H1 (cell line): ENCODE measurements around the gene FMO3. TPM values are rescaled to one million over a fixed set of nuclear protein-coding genes. Genes with fewer than 3 reads are reported as not detected.

Experiments used
- CTCF ChIA-PET: fragments of 300-600 bp; sonication (Branson Sonifier 250); formaldehyde crosslinking; loops from one replicate; lab custom pipeline; 2021; ENCODE audit not compliant: partially characterized antibody; lab: Charles Lee
- POLR2A ChIA-PET: fragments of 300-600 bp; sonication (Branson Sonifier 250); formaldehyde crosslinking; loops from one replicate; lab custom pipeline; 2021; ENCODE audit warnings: inconsistent platforms; ENCODE audit not compliant: partially characterized antibody; lab: Charles Lee
- DNase-seq, 2 experiments: peaks; one replicate each; pipeline versions ENCODE4 v3.0.0 to v3.0.0-alpha.2; 2010 to 2022; ENCODE audit warnings: low spot score in 2 of 2, low read depth in 1 of 2, mixed read lengths in 1 of 2
- FAIRE-seq: peaks from 2 replicates; lab custom pipeline; 2011; peaks lifted over from hg19 to GRCh38; lab: Jason Lieb, UNC
- H2AFZ ChIP-seq: 2 replicates; pipeline ENCODE4 v1.8.1; 2012; ENCODE audit warnings: low read length, inconsistent platforms
- H2AK5ac ChIP-seq: 2 replicates; pipeline ENCODE4 v1.6.1; 2013; ENCODE audit warnings: low read depth, low read length
- H2BK120ac ChIP-seq: replicated peaks from 2 replicates; pipeline ENCODE3; 2013; ENCODE audit warnings: low read depth, low read length, inconsistent platforms
- H2BK12ac ChIP-seq: 2 replicates; pipeline ENCODE4 v1.6.1; 2013; ENCODE audit warnings: low read depth, low read length
- H2BK15ac ChIP-seq: 2 replicates; pipeline ENCODE4 v1.6.1; 2013; ENCODE audit warnings: low read length
- H2BK20ac ChIP-seq: 2 replicates; pipeline ENCODE4 v1.6.1; 2013; ENCODE audit warnings: low read length
- H2BK5ac ChIP-seq: 2 replicates; pipeline ENCODE4 v1.6.1; 2013; ENCODE audit warnings: low read depth, low read length
- H3K14ac ChIP-seq: 2 replicates; pipeline ENCODE4 v1.6.1; 2013; ENCODE audit warnings: inconsistent platforms; ENCODE audit not compliant: insufficient read length
- H3K18ac ChIP-seq: 2 replicates; pipeline ENCODE4 v1.6.1; 2013; ENCODE audit warnings: low read length; ENCODE audit errors: extremely low read depth
- H3K23ac ChIP-seq: 2 replicates; pipeline ENCODE4 v1.6.1; 2013; ENCODE audit warnings: inconsistent platforms; ENCODE audit not compliant: insufficient read length
- H3K23me2 ChIP-seq: 2 replicates; pipeline ENCODE4 v1.6.1; 2013; ENCODE audit warnings: low read depth, low read length
- H3K27ac ChIP-seq: 2 replicates; pipeline ENCODE4 v1.6.1; 2011; ENCODE audit warnings: low read depth, low read length, inconsistent platforms
- H3K27me3 ChIP-seq, 4 experiments: replicated peaks in 1 of 4; 1 replicate in 1 of 4; 2 replicates in 3 of 4; pipeline versions ENCODE4 v1.6.1 to v1.8.1; 2011 to 2013; ENCODE audit warnings: low read length in 3 of 4, mild to moderate bottlenecking in 3 of 4, inconsistent platforms in 2 of 4, mixed read lengths in 2 of 4, moderate library complexity in 1 of 4; ENCODE audit not compliant: control insufficient read depth in 3 of 4, insufficient read depth in 3 of 4; ENCODE audit errors: extremely low read depth in 1 of 4
- H3K36me3 ChIP-seq, 4 experiments: 2 replicates each; pipeline versions ENCODE4 v1.6.1 to v1.8.1; 2011 to 2013; ENCODE audit warnings: mild to moderate bottlenecking in 4 of 4, low read length in 3 of 4, moderate library complexity in 2 of 4, control low read depth in 1 of 4, inconsistent platforms in 1 of 4; ENCODE audit not compliant: insufficient read depth in 4 of 4, control insufficient read depth in 2 of 4
- H3K4ac ChIP-seq: replicated peaks from 2 replicates; pipeline ENCODE3; 2013; ENCODE audit warnings: low read length, low read depth, mixed read lengths, inconsistent platforms; ENCODE audit not compliant: insufficient read length
- H3K4me1 ChIP-seq, 4 experiments: replicated peaks in 1 of 4; 1 replicate in 1 of 4; 2 replicates in 3 of 4; pipeline versions ENCODE4 v1.6.1 to v1.8.1; 2011 to 2013; ENCODE audit warnings: low read length in 3 of 4, inconsistent platforms in 2 of 4, mixed read lengths in 1 of 4; ENCODE audit not compliant: insufficient read depth in 4 of 4, control insufficient read depth in 3 of 4
- H3K4me2 ChIP-seq, 2 experiments: 2 replicates each; pipeline versions ENCODE4 v1.6.1 to v1.8.1; 2011 to 2013; ENCODE audit warnings: low read depth in 2 of 2, low read length in 2 of 2, control low read depth in 1 of 2, inconsistent platforms in 1 of 2, mild to moderate bottlenecking in 1 of 2; ENCODE audit not compliant: insufficient read depth in 1 of 2
- H3K4me3 ChIP-seq, 4 experiments: fragments of 200-600, 300-600 bp in 1 of 4; sonication (generic), shearing (Covaris generic), sonication (Bioruptor Twin) in 1 of 4; 2 replicates each; pipeline versions ENCODE4 v1.5.1 to v1.8.1; 2011 to 2016; ENCODE audit warnings: low read length in 4 of 4, low read depth in 3 of 4, control low read depth in 2 of 4, inconsistent platforms in 2 of 4, mild to moderate bottlenecking in 2 of 4, mixed read lengths in 1 of 4, moderate library complexity in 1 of 4; ENCODE audit not compliant: insufficient read depth in 2 of 4; ENCODE audit errors: extremely low read depth in 1 of 4
- H3K56ac ChIP-seq: replicated peaks from 2 replicates; pipeline ENCODE3; 2013; ENCODE audit warnings: low read depth, mild to moderate bottlenecking, mixed read lengths, low read length, inconsistent platforms; ENCODE audit not compliant: insufficient read length
- H3K79me1 ChIP-seq: 2 replicates; pipeline ENCODE4 v1.6.1; 2013; ENCODE audit warnings: low read depth, low read length, control low read depth
- H3K79me2 ChIP-seq, 2 experiments: 2 replicates each; pipeline versions ENCODE4 v1.6.1 to v1.8.1; 2012 to 2013; ENCODE audit warnings: low read length in 2 of 2, mild to moderate bottlenecking in 2 of 2, inconsistent platforms in 1 of 2; ENCODE audit not compliant: insufficient read depth in 2 of 2, control insufficient read depth in 1 of 2
- H3K9ac ChIP-seq, 4 experiments: replicated peaks in 1 of 4; 1 replicate in 1 of 4; 2 replicates in 3 of 4; pipeline versions ENCODE4 v1.6.1 to v1.8.1; 2011 to 2013; ENCODE audit warnings: low read depth in 3 of 4, low read length in 3 of 4, control low read depth in 2 of 4, mild to moderate bottlenecking in 2 of 4, moderate library complexity in 2 of 4, inconsistent platforms in 1 of 4; ENCODE audit errors: extremely low read depth in 1 of 4
- H3K9me3 ChIP-seq, 2 experiments: 2 replicates each; pipeline versions ENCODE4 v1.6.1 to v1.8.1; 2012 to 2013; ENCODE audit warnings: mild to moderate bottlenecking in 2 of 2, moderate library complexity in 2 of 2, control low read depth in 1 of 2, inconsistent platforms in 1 of 2, low read depth in 1 of 2, low read length in 1 of 2, mixed read lengths in 1 of 2; ENCODE audit not compliant: insufficient read depth in 2 of 2
- H4K20me1 ChIP-seq, 2 experiments: replicated peaks in 1 of 2; 2 replicates each; pipeline versions ENCODE3 to v1.8.1; 2011 to 2013; ENCODE audit warnings: inconsistent platforms in 2 of 2, low read length in 2 of 2, mild to moderate bottlenecking in 1 of 2; ENCODE audit not compliant: insufficient read depth in 2 of 2, control insufficient read depth in 1 of 2
- H4K5ac ChIP-seq: 2 replicates; pipeline ENCODE4 v1.6.1; 2013; ENCODE audit warnings: low read length, low read depth, mixed read lengths, inconsistent platforms; ENCODE audit not compliant: insufficient read length
- H4K8ac ChIP-seq: 2 replicates; pipeline ENCODE4 v1.8.0; 2013; ENCODE audit warnings: mild to moderate bottlenecking, moderate library complexity, low read length, inconsistent platforms; ENCODE audit not compliant: insufficient read depth; ENCODE audit errors: extremely low read depth
- H4K91ac ChIP-seq: replicated peaks from 2 replicates; pipeline ENCODE3; 2013; ENCODE audit warnings: low read length, mixed read lengths, inconsistent platforms; ENCODE audit not compliant: insufficient read length
- BRCA1 ChIP-seq: IDR thresholded peaks from 2 replicates; pipeline ENCODE4 v1.6.1; 2012; ENCODE audit warnings: low read depth, low read length, improper control_type of control experiment
- CHD2 ChIP-seq: IDR thresholded peaks from 2 replicates; pipeline ENCODE4 v1.6.1; 2012; ENCODE audit warnings: low read length, improper control_type of control experiment
- EP300 ChIP-seq, 2 experiments: IDR thresholded peaks; 1 replicate in 1 of 2; 2 replicates in 1 of 2; pipeline ENCODE4 v1.6.1; 2011 to 2012; ENCODE audit warnings: low read depth in 2 of 2, low read length in 2 of 2, mild to moderate bottlenecking in 2 of 2, borderline replicate concordance in 1 of 2, inconsistent platforms in 1 of 2, moderate library complexity in 1 of 2
- HDAC2 ChIP-seq, 2 experiments: fragments of 300-600 bp in 1 of 2; sonication (generic) in 1 of 2; IDR thresholded peaks; 2 replicates each; pipeline ENCODE4 v1.6.1; 2011 to 2012; ENCODE audit warnings: low read depth in 2 of 2, low read length in 2 of 2, mild to moderate bottlenecking in 2 of 2, moderate library complexity in 2 of 2, borderline replicate concordance in 1 of 2, inconsistent platforms in 1 of 2
- KDM4A ChIP-seq: IDR thresholded peaks from one replicate; pipeline ENCODE4 v1.7.1; 2012; ENCODE audit warnings: low read depth, mild to moderate bottlenecking, moderate library complexity, low read length, inconsistent platforms; ENCODE audit not compliant: severe bottlenecking
- NRF1 ChIP-seq: IDR thresholded peaks from 2 replicates; pipeline ENCODE4 v1.6.1; 2011; ENCODE audit warnings: mild to moderate bottlenecking, low read depth, low read length, improper control_type of control experiment
- RFX5 ChIP-seq: IDR thresholded peaks from 2 replicates; pipeline ENCODE4 v1.6.1; 2011; ENCODE audit warnings: low read depth, low read length, improper control_type of control experiment, borderline replicate concordance
- RNF2 ChIP-seq: fragments of 200-900, 300-1000 bp; sonication (generic); IDR thresholded peaks from 2 replicates; pipeline ENCODE4 v1.7.1; 2016; ENCODE audit warnings: borderline replicate concordance, low read depth, mild to moderate bottlenecking, antibody characterized with exemption, low read length; ENCODE audit not compliant: poor library complexity, severe bottlenecking; ENCODE audit errors: missing control alignments
- SP1 ChIP-seq: IDR thresholded peaks from 2 replicates; pipeline ENCODE4 v1.6.1; 2011; ENCODE audit warnings: low read depth, low read length
- TEAD4 ChIP-seq: IDR thresholded peaks from 2 replicates; pipeline ENCODE4 v1.6.1; 2012; ENCODE audit warnings: low read depth, low read length, inconsistent platforms, mixed read lengths
- YY1 ChIP-seq: IDR thresholded peaks from 2 replicates; pipeline ENCODE4 v1.6.1; 2011; ENCODE audit warnings: low read depth, mild to moderate bottlenecking, low read length
- WGBS, 2 experiments: shearing (Covaris generic) in 1 of 2; methylation state at CpG; one replicate each; pipeline versions ENCODE4 v1.1.6 to v1.1.7; 2013 to 2015; ENCODE audit warnings: low lambda C conversion rate in 2 of 2, mixed read lengths in 2 of 2, inconsistent platforms in 1 of 2, low coverage in 1 of 2, missing lambda C conversion rate in 1 of 2; ENCODE audit not compliant: insufficient replicate concordance in 2 of 2, insufficient coverage in 1 of 2, insufficient read length in 1 of 2; ENCODE audit errors: extremely low coverage in 1 of 2, missing lambda C conversion rate in 1 of 2; 5-methylcytosine and 5-hydroxymethylcytosine counted together
- polyA plus RNA-seq, 7 experiments: library from polyadenylated mRNA; depleted of rRNA in 3 of 7; stranded (reverse) in 5 of 7; unstranded in 2 of 7; fragments of >200 nt in 5 of 7; fragments of 200-250 nt in 2 of 7; gene quantifications; 1 replicate in 5 of 7; 2 replicates in 1 of 7; 4 replicates in 1 of 7; pipeline versions ENCODE4 v1.2.1 to v1.2.3, GENCODE V29; 2011 to 2013; ENCODE audit warnings: missing spikeins in 2 of 7, mixed read lengths in 2 of 7
- total RNA-seq: library from RNA; stranded (reverse); fragmentation: NEBNext Ultra II Directional; extraction: Animal tissue kit (Norgen Biotek cat#: 25700); gene quantifications from 2 replicates; pipeline ENCODE4 v1.2.1, GENCODE V29; 2021
- TF ChIP-seq, protein P1 (sequence below): IDR thresholded peaks from 2 replicates; pipeline ENCODE4 v1.6.1; 2012; ENCODE audit warnings: low read length, inconsistent platforms

The FMO3 gene
- total and polyA plus RNA-seq, 2 of the 8 experiments (the other 6 are each of a cell fraction or from before 2014, with no cell fraction given), result not detected

DNA sequence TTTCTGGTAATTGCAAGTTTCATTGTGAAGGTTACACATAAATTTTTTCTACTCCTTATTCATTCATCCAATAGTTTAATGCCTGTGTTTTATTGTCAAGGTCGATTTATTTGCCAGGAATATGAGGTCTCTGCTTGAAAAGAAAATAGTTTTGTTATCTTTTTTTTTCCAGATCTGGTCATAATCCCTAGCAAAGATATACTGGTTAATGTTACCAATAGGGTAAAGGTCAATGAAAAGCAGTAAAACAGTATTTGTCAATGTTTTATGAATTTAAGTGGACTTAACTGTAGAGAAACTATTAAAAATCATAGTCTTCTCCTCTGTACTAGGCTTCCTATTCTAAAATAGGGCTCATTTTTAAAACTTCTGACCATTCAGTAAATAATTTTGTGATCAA is 8.1 kb upstream of the FMO3 start:
- Histone ChIP-seq H3K56ac (no peak overlapping the region), H4K20me1 (no peaks in the 10 kb centered on the region), H2BK120ac (no peak overlapping the region), H3K18ac (no peak overlapping the region), H2BK15ac (no peak overlapping the region), H3K4me3 (no peak overlapping the region), H3K4me2 (no peak overlapping the region), H3K14ac (no peak overlapping the region), H2BK12ac (no peak overlapping the region), H3K9ac (no peak overlapping the region), H2BK5ac (no peak overlapping the region), H3K27ac (no peak overlapping the region), H4K91ac (no peak overlapping the region), H2AFZ (no peak overlapping the region), H2BK20ac (no peak overlapping the region), H4K5ac (no peak overlapping the region), H3K4me1 (no peaks in the 10 kb centered on the region), H3K9me3 (no peaks in the 10 kb centered on the region), H4K8ac (no peak overlapping the region), H2AK5ac (no peak overlapping the region), H3K79me2 (no peaks in the 10 kb centered on the region), H3K23ac (no peak overlapping the region), H3K27me3 (no peaks in the 10 kb centered on the region), H3K23me2 (no peaks in the 10 kb centered on the region), H3K36me3 (no peaks in the 10 kb centered on the region), H3K79me1 (no peaks in the 10 kb centered on the region), H3K4ac (no peak overlapping the region)
- CTCF ChIA-PET, result interaction anchor here (0.8 to 2.8 kb wide), 8 partner anchors 9 to 543 kb away, joined by 3 to 30 read pairs (median 7); partner anchors contain the start of gene FMO3
- WGBS, 2 experiments, result 76% methylated on average over 1 of the region's 1 CpG; no CpG with 5 or more reads in 1 of the 2 experiments
- no peak for DNase-seq
- POLR2A ChIA-PET, result no interaction called here
- no peak for FAIRE-seq
- no peak for TF ChIP-seq SP1
- no peak for TF ChIP-seq KDM4A
- TF ChIP-seq RFX5, result no peak
- TF ChIP-seq, protein P1, sequence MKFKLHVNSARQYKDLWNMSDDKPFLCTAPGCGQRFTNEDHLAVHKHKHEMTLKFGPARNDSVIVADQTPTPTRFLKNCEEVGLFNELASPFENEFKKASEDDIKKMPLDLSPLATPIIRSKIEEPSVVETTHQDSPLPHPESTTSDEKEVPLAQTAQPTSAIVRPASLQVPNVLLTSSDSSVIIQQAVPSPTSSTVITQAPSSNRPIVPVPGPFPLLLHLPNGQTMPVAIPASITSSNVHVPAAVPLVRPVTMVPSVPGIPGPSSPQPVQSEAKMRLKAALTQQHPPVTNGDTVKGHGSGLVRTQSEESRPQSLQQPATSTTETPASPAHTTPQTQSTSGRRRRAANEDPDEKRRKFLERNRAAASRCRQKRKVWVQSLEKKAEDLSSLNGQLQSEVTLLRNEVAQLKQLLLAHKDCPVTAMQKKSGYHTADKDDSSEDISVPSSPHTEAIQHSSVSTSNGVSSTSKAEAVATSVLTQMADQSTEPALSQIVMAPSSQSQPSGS, result no peak
- TF ChIP-seq EP300 (IDR thresholded peaks at IDR 0.05; ENCODE audit: borderline replicate concordance in 1 of 2, low read depth in 2 of 2, low read length in 2 of 2), result no peak
- TF ChIP-seq YY1, result no peak
- TF ChIP-seq NRF1, result no peak
- TF ChIP-seq TEAD4, result no peak
- no peak for TF ChIP-seq CHD2
- no peak for TF ChIP-seq RNF2
- TF ChIP-seq BRCA1, result no peak
- TF ChIP-seq HDAC2 (IDR thresholded peaks at IDR 0.05; ENCODE audit: borderline replicate concordance in 1 of 2, low read depth in 2 of 2, low read length in 2 of 2), result no peak
